ENCODE results near the gene NEU1. TPM values are rescaled to one million over a fixed set of nuclear protein-coding genes. Genes with fewer than 3 reads are reported as not detected.
A peak's percentile ranks its signal among the peaks of the same experiment; 100 is the strongest.
"Not testable (repeated sequence)": the region's sequence is repeated elsewhere in the genome, so short reads cannot be mapped to it uniquely, and the experiment has no call there.

Gene NEU1
- total and polyA plus RNA-seq, 8 donors: 11.3 to 60.7 (median 23.6) TPM

DNA sequence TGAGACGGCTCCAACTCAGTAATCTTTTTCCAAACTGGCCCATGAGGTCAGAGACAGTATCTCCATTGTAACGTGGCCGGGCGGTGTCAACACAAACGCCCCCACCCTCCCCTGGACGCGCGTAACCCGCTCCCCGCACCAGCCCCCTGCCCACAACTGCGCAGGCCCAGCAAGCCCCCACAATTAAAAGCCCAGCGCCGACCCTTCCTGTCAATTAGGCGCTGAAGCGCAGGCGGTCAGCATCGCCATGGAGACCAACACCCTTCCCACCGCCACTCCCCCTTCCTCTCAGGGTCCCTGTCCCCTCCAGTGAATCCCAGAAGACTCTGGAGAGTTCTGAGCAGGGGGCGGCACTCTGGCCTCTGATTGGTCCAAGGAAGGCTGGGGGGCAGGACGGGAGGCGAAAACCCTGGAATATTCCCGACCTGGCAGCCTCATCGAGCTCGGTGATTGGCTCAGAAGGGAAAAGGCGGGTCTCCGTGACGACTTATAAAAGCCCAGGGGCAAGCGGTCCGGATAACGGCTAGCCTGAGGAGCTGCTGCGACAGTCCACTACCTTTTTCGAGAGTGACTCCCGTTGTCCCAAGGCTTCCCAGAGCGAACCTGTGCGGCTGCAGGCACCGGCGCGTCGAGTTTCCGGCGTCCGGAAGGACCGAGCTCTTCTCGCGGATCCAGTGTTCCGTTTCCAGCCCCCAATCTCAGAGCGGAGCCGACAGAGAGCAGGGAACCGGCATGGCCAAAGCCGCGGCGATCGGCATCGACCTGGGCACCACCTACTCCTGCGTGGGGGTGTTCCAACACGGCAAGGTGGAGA, 47.4 kb downstream of the NEU1 start, which contains the start of the genes HSPA1A and HSPA1L:
HSPA1A (plus strand) TSS at position 519 of the 814 bp plus-strand sequence; CDS start at position 733, 214 bp downstream.
HSPA1L (minus strand) TSS at position 259 of the 814 bp plus-strand sequence. CDS start 3,311 bp downstream, outside the sequence.
- intact Hi-C loops (cut with DNase I; ENCODE audit: low total_unique reads): no loop called here
- no peaks in the 10 kb centered on the region for H3K27me3 ChIP-seq
- WGBS, 5 donors: 0 to 2% (median 1%) methylated on average over 31 to 56 of the region's 56 CpGs
- H3K36me3 ChIP-seq: no peaks in the 10 kb centered on the region
- peak within 1 kb of the TSS; percentile 53 to 63 (median 56) for H3K4me3 ChIP-seq
- peak within 1 kb of the TSS; percentile 89 to 100 (median 99) for H3K27ac ChIP-seq
- peak; percentile 95 to 97 for DNase-seq
- no peaks in the 10 kb centered on the region for H3K9me3 ChIP-seq
- TF ChIP-seq POLR2AphosphoS5 (IDR thresholded peaks at IDR 0.05): peak; percentile 100
- no peak for TF ChIP-seq CTCF (IDR thresholded peaks at IDR 0.05)
- TF ChIP-seq POLR2A (IDR thresholded peaks at IDR 0.05): peak in 3 of 4 donors; percentile 78 to 99 (median 98)
- no peak for TF ChIP-seq EP300 (IDR thresholded peaks at IDR 0.05)
- H3K4me1 ChIP-seq: peaks cover 27 to 47% (median 39%) of the 10 kb centered on the region in 4 donors

DNA sequence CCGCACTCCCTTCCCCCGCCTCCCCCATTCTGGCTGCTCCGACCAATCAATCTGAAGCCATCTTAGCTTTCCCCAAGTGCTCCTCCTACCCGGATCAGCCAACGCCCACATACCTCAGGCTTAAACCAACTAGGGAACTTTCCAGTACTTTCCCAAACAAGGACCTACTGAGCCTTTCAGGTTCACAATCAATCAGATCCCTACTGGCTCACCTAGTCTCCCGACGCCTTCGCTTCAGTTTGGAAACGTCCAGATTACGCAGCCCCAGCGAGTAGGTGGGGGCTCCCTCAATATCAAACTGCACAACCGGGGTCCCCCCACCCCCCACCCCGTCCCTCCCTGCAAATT, 48.0 kb downstream of the NEU1 start:
- Histone ChIP-seq H3K27ac (peak overlapping the region; percentile 89 to 100 (median 99)), H3K9me3 (no peaks in the 10 kb centered on the region), H3K36me3 (no peaks in the 10 kb centered on the region), H3K4me3 (peak overlapping the region; percentile 53 to 63 (median 56)), H3K4me1 (peaks cover 21 to 41% (median 34%) of the 10 kb centered on the region in 4 donors), H3K27me3 (no peaks in the 10 kb centered on the region)
- peak; percentile 94 to 99 for DNase-seq
- 0% methylated on average over 12 to 13 of the region's 13 CpGs for WGBS, 5 donors
- TF ChIP-seq POLR2A (IDR thresholded peaks at IDR 0.05) (peak in 1 of 4 donors; percentile 10), CTCF (IDR thresholded peaks at IDR 0.05) (no peak), POLR2AphosphoS5 (IDR thresholded peaks at IDR 0.05) (peak; percentile 95 to 98 (median 97)), EP300 (IDR thresholded peaks at IDR 0.05) (no peak)
- intact Hi-C loops (cut with DNase I; ENCODE audit: low total_unique reads): no loop called here

GRCh38 chr6:31813465-31813849, 49.2 kb downstream of the NEU1 start:
- Histone ChIP-seq H3K36me3 (no peaks in the 10 kb centered on the region), H3K27me3 (no peaks in the 10 kb centered on the region), H3K4me1 (peaks cover 9 to 29% (median 22%) of the 10 kb centered on the region in 4 donors), H3K27ac (peak overlapping the region in 4 of 5 donors; percentile 89 to 100 (median 98)), H3K9me3 (no peaks in the 10 kb centered on the region), H3K4me3 (peak overlapping the region in 2 of 4 donors; percentile 31 to 53)
- no peak for DNase-seq
- no peak for TF ChIP-seq POLR2A (IDR thresholded peaks at IDR 0.05)
- TF ChIP-seq POLR2AphosphoS5 (IDR thresholded peaks at IDR 0.05): no peak
- TF ChIP-seq EP300 (IDR thresholded peaks at IDR 0.05): no peak
- TF ChIP-seq CTCF (IDR thresholded peaks at IDR 0.05): no peak
- intact Hi-C loops (cut with DNase I; ENCODE audit: low total_unique reads): no loop called here
- 80 to 88% (median 85%) methylated on average over 7 of the region's 7 CpGs for WGBS, 5 donors

DNA sequence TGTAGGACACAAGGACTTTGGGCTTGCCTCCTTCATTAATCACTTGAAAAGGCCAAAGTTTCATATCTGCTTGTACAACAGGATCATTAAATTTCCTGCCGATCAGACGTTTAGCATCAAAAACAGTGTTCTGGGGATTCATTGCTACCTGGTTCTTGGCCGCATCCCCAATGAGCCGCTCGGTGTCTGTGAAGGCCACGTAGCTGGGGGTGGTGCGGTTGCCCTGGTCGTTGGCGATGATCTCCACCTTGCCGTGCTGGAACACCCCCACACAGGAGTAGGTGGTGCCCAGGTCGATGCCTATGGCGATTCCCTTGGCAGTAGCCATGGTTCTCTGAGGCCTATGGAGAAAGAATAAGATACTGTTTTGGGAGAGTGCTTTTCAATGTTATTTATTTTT, 51.0 kb downstream of the NEU1 start:
- Histone ChIP-seq H3K4me1 (peaks cover 0 to 28% (median 15%) of the 10 kb centered on the region in 4 donors), H3K9me3 (no peaks in the 10 kb centered on the region), H3K36me3 (no peaks in the 10 kb centered on the region), H3K27me3 (no peaks in the 10 kb centered on the region), H3K4me3 (no peak overlapping the region), H3K27ac (no peak overlapping the region)
- WGBS, 5 donors: 93 to 98% (median 94%) methylated on average over 12 of the region's 12 CpGs
- TF ChIP-seq EP300 (IDR thresholded peaks at IDR 0.05) (no peak), POLR2AphosphoS5 (IDR thresholded peaks at IDR 0.05) (no peak), POLR2A (IDR thresholded peaks at IDR 0.05) (no peak), CTCF (IDR thresholded peaks at IDR 0.05) (no peak)
- intact Hi-C loops (cut with DNase I; ENCODE audit: low total_unique reads): no loop called here
- no peak for DNase-seq

- H3K36me3 ChIP-seq; DNase-seq; H3K4me3 ChIP-seq; H3K27me3 ChIP-seq; intact Hi-C loops (cut with DNase I; ENCODE audit: low total_unique reads); H3K27ac ChIP-seq; H3K9me3 ChIP-seq: not testable (repeated sequence)
- 85 to 90% (median 88%) methylated on average over 10 of the region's 10 CpGs for WGBS, 5 donors
- peaks cover 6 to 35% (median 20%) of the 10 kb centered on the region in 4 donors for H3K4me1 ChIP-seq
Measured at GRCh38 chr6:31808599-31808998, 54.0 kb downstream of the NEU1 start.
